SK-N-SH treated with all-trans-retinoic acid at 6 μM for 48 hours (cell line): ENCODE data around the gene TBX10.

Source experiments
- ATAC-seq: fragments of 200-7000 bp; cut with Tn5 transposase; 3 replicates; pipeline ENCODE4 v1.9.1; 2020; ENCODE audit warnings: mild to moderate bottlenecking, moderate library complexity
- ARNTL ChIP-seq: fragments of 450-650 bp; formaldehyde crosslinking; IDR thresholded peaks from 2 replicates; pipeline ENCODE4 v1.5.0; 2020; ENCODE audit warnings: low read depth, mild to moderate bottlenecking, moderate library complexity, borderline replicate concordance
- BACH2 ChIP-seq: fragments of 250-450 bp; sonication (Bioruptor Pico); IDR thresholded peaks from 2 replicates; pipeline ENCODE4 v1.9.0; 2021; ENCODE audit warnings: mild to moderate bottlenecking, borderline replicate concordance
- CSDC2 ChIP-seq: fragments of 250-450 bp; sonication (Bioruptor Pico); IDR thresholded peaks from 2 replicates; pipeline ENCODE4 v1.5.0; 2020; ENCODE audit warnings: mild to moderate bottlenecking, moderate library complexity
- ESRRG ChIP-seq: fragments of 250-450 bp; sonication (Bioruptor Pico); IDR thresholded peaks from 2 replicates; pipeline ENCODE4 v1.6.1; 2021; ENCODE audit warnings: mild to moderate bottlenecking
- GLIS3 ChIP-seq: fragments of 250-450 bp; sonication (Bioruptor Pico); IDR thresholded peaks from 2 replicates; pipeline ENCODE4 v1.5.0; 2020; ENCODE audit warnings: mild to moderate bottlenecking, moderate library complexity
- ISL1 ChIP-seq: fragments of 250-450 bp; sonication (Bioruptor Pico); IDR thresholded peaks from 2 replicates; pipeline ENCODE4 v2.1.2; 2022; ENCODE audit warnings: mild to moderate bottlenecking, moderate library complexity
- PPARA ChIP-seq: fragments of 250-450 bp; sonication (Bioruptor Pico); IDR thresholded peaks from 2 replicates; pipeline ENCODE4 v1.5.0; 2020; ENCODE audit warnings: mild to moderate bottlenecking, borderline replicate concordance
- SNAI2 ChIP-seq: fragments of 250-450 bp; sonication (Bioruptor Pico); IDR thresholded peaks from 2 replicates; pipeline ENCODE4 v1.5.0; 2020; ENCODE audit warnings: mild to moderate bottlenecking, moderate library complexity
- TOX ChIP-seq: fragments of 250-450 bp; sonication (Bioruptor Pico); IDR thresholded peaks from 2 replicates; pipeline ENCODE4 v1.8.0; 2021; ENCODE audit warnings: mild to moderate bottlenecking, moderate library complexity, borderline replicate concordance
- ZC3H10 ChIP-seq: fragments of 250-450 bp; sonication (Bioruptor Pico); IDR thresholded peaks from 2 replicates; pipeline ENCODE4 v1.5.1; 2021; ENCODE audit warnings: mild to moderate bottlenecking, moderate library complexity
- ZFP3 ChIP-seq: fragments of 250-450 bp; sonication (Bioruptor Pico); IDR thresholded peaks from 2 replicates; pipeline ENCODE4 v1.5.0; 2020; ENCODE audit warnings: mild to moderate bottlenecking, moderate library complexity
- ZFP30 ChIP-seq: fragments of 450-650 bp; formaldehyde crosslinking; IDR thresholded peaks from 2 replicates; pipeline ENCODE4 v1.5.0; 2022; ENCODE audit warnings: mild to moderate bottlenecking, moderate library complexity
- ZNF565 ChIP-seq: fragments of 450-650 bp; formaldehyde crosslinking; conservative IDR thresholded peaks from 2 replicates; pipeline ENCODE4 v1.5.0; 2020; ENCODE audit warnings: low read depth, mild to moderate bottlenecking, moderate library complexity
- ZNF70 ChIP-seq: fragments of 450-650 bp; formaldehyde crosslinking; IDR thresholded peaks from 2 replicates; pipeline ENCODE4 v1.5.0; 2020; ENCODE audit warnings: mild to moderate bottlenecking, moderate library complexity
- TF ChIP-seq, protein P1 (sequence below): fragments of 250-450 bp; sonication (Bioruptor Pico); IDR thresholded peaks from 2 replicates; pipeline ENCODE4 v1.8.0; 2020; ENCODE audit warnings: mild to moderate bottlenecking, moderate library complexity, borderline replicate concordance
- TF ChIP-seq, protein P2 (sequence below): fragments of 250-450 bp; sonication (Bioruptor Pico); IDR thresholded peaks from 2 replicates; pipeline ENCODE4 v1.5.1; 2020; ENCODE audit warnings: low read depth, mild to moderate bottlenecking, moderate library complexity
- TF ChIP-seq, protein P3 (sequence below): fragments of 250-450 bp; sonication (Bioruptor Pico); IDR thresholded peaks from 2 replicates; pipeline ENCODE4 v1.5.0; 2020; ENCODE audit warnings: mild to moderate bottlenecking, moderate library complexity
- TF ChIP-seq, protein P4 (sequence below): fragments of 250-450 bp; sonication (Bioruptor Pico); IDR thresholded peaks from 2 replicates; pipeline ENCODE4 v1.5.1; 2021; ENCODE audit warnings: mild to moderate bottlenecking, moderate library complexity
- TF ChIP-seq, protein P5 (sequence below): fragments of 250-450 bp; sonication (Bioruptor Pico); IDR thresholded peaks from 2 replicates; pipeline ENCODE4 v1.8.0; 2021; ENCODE audit warnings: low read depth, mild to moderate bottlenecking, moderate library complexity, borderline replicate concordance

Gene TBX10

DNA sequence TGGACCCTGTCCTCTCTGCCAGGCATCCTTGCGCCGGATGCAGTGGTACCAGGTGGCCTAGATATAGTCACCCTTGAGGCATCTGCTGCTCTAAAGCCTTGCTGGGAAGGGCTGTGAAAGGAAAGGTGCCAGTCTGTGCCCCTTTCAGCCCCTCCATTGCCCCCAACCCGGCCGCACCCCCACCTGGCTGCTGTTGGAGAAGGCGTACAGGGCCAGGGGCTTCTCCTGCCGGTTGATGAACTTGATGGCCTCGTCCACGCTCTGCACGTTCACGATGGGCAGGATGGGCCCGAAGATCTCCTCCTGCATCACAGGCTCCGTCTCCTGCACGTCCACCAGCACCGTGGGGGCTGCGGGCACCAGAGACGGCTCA lies 24.6 kb upstream of the TBX10 start:
- ATAC-seq: no peak
- no peak for TF ChIP-seq BACH2 (CRISPR knock-in tag)
- TF ChIP-seq TOX (CRISPR knock-in tag): no peak
- TF ChIP-seq ZNF565 (CRISPR knock-in tag): no peak
- TF ChIP-seq, protein P1, sequence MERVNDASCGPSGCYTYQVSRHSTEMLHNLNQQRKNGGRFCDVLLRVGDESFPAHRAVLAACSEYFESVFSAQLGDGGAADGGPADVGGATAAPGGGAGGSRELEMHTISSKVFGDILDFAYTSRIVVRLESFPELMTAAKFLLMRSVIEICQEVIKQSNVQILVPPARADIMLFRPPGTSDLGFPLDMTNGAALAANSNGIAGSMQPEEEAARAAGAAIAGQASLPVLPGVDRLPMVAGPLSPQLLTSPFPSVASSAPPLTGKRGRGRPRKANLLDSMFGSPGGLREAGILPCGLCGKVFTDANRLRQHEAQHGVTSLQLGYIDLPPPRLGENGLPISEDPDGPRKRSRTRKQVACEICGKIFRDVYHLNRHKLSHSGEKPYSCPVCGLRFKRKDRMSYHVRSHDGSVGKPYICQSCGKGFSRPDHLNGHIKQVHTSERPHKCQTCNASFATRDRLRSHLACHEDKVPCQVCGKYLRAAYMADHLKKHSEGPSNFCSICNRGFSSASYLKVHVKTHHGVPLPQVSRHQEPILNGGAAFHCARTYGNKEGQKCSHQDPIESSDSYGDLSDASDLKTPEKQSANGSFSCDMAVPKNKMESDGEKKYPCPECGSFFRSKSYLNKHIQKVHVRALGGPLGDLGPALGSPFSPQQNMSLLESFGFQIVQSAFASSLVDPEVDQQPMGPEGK (CRISPR knock-in tag): no peak
- no peak for TF ChIP-seq ZFP30 (CRISPR knock-in tag)
- TF ChIP-seq, protein P2, sequence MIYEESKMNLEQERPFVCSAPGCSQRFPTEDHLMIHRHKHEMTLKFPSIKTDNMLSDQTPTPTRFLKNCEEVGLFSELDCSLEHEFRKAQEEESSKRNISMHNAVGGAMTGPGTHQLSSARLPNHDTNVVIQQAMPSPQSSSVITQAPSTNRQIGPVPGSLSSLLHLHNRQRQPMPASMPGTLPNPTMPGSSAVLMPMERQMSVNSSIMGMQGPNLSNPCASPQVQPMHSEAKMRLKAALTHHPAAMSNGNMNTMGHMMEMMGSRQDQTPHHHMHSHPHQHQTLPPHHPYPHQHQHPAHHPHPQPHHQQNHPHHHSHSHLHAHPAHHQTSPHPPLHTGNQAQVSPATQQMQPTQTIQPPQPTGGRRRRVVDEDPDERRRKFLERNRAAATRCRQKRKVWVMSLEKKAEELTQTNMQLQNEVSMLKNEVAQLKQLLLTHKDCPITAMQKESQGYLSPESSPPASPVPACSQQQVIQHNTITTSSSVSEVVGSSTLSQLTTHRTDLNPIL (CRISPR knock-in tag): no peak
- no peak for TF ChIP-seq PPARA (CRISPR knock-in tag)
- TF ChIP-seq, protein P3, sequence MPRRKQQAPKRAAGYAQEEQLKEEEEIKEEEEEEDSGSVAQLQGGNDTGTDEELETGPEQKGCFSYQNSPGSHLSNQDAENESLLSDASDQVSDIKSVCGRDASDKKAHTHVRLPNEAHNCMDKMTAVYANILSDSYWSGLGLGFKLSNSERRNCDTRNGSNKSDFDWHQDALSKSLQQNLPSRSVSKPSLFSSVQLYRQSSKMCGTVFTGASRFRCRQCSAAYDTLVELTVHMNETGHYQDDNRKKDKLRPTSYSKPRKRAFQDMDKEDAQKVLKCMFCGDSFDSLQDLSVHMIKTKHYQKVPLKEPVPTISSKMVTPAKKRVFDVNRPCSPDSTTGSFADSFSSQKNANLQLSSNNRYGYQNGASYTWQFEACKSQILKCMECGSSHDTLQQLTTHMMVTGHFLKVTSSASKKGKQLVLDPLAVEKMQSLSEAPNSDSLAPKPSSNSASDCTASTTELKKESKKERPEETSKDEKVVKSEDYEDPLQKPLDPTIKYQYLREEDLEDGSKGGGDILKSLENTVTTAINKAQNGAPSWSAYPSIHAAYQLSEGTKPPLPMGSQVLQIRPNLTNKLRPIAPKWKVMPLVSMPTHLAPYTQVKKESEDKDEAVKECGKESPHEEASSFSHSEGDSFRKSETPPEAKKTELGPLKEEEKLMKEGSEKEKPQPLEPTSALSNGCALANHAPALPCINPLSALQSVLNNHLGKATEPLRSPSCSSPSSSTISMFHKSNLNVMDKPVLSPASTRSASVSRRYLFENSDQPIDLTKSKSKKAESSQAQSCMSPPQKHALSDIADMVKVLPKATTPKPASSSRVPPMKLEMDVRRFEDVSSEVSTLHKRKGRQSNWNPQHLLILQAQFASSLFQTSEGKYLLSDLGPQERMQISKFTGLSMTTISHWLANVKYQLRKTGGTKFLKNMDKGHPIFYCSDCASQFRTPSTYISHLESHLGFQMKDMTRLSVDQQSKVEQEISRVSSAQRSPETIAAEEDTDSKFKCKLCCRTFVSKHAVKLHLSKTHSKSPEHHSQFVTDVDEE: no peak
- no peak for TF ChIP-seq ARNTL (CRISPR knock-in tag)
- no peak for TF ChIP-seq ESRRG (CRISPR knock-in tag)
- TF ChIP-seq ZFP3 (CRISPR knock-in tag): no peak
- TF ChIP-seq, protein P4, sequence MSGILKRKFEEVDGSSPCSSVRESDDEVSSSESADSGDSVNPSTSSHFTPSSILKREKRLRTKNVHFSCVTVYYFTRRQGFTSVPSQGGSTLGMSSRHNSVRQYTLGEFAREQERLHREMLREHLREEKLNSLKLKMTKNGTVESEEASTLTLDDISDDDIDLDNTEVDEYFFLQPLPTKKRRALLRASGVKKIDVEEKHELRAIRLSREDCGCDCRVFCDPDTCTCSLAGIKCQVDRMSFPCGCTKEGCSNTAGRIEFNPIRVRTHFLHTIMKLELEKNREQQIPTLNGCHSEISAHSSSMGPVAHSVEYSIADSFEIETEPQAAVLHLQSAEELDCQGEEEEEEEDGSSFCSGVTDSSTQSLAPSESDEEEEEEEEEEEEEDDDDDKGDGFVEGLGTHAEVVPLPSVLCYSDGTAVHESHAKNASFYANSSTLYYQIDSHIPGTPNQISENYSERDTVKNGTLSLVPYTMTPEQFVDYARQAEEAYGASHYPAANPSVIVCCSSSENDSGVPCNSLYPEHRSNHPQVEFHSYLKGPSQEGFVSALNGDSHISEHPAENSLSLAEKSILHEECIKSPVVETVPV (CRISPR knock-in tag): no peak
- no peak for TF ChIP-seq ZNF70 (CRISPR knock-in tag)

DNA sequence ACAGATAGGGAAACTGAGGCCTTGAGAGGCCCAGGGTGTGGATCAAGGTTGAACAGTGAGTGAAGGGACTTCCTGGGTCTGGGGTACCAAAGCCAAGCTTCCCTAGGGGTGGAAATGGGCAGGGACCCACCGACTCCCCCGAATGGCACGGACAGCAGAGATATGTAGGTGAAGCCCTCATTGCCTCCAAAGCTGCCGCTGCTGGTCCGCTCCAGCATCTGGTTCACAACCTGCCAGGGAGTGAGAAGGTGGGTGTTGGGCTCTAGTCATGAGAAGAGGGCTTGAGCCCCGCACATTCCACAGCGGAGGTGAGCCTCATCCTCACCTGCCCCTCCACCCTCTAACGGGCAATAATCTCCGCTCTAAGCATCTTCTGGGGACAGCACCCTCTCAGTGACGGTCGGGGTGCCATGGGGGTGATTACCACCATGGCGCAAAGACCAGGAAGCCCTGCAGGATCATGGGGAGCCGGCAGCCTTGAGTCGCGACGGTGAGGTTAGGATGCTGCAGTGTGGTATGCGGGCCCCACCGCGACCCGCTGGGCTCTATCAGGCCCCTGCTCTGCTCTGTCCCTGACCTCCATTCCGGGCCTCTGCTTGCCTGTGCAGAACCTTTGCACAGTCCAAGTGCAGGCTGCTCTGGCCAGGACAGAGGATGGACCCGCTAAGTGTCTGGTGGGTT lies 24.1 kb upstream of the TBX10 start:
- ATAC-seq: no peak

More for the DNA sequence above, 24.1 kb upstream of the TBX10 start:
- TF ChIP-seq, protein P3: no peak
- TF ChIP-seq ISL1: no peak
- no peak for TF ChIP-seq ZNF70 (CRISPR knock-in tag)
- TF ChIP-seq, protein P1 (CRISPR knock-in tag): no peak
- no peak for TF ChIP-seq SNAI2 (CRISPR knock-in tag)
- no peak for TF ChIP-seq ZNF565 (CRISPR knock-in tag)
- no peak for TF ChIP-seq CSDC2 (CRISPR knock-in tag)
- TF ChIP-seq, protein P2 (CRISPR knock-in tag): no peak
- no peak for TF ChIP-seq GLIS3 (CRISPR knock-in tag)
- TF ChIP-seq, protein P5, sequence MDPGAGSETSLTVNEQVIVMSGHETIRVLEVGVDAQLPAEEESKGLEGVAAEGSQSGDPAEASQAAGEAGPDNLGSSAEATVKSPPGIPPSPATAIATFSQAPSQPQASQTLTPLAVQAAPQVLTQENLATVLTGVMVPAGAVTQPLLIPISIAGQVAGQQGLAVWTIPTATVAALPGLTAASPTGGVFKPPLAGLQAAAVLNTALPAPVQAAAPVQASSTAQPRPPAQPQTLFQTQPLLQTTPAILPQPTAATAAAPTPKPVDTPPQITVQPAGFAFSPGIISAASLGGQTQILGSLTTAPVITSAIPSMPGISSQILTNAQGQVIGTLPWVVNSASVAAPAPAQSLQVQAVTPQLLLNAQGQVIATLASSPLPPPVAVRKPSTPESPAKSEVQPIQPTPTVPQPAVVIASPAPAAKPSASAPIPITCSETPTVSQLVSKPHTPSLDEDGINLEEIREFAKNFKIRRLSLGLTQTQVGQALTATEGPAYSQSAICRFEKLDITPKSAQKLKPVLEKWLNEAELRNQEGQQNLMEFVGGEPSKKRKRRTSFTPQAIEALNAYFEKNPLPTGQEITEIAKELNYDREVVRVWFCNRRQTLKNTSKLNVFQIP (CRISPR knock-in tag): no peak
- TF ChIP-seq TOX (CRISPR knock-in tag): no peak
- TF ChIP-seq ZFP3 (CRISPR knock-in tag): no peak
- no peak for TF ChIP-seq ZFP30 (CRISPR knock-in tag)
- TF ChIP-seq ZC3H10 (CRISPR knock-in tag): no peak
- TF ChIP-seq, protein P4 (CRISPR knock-in tag): no peak
- TF ChIP-seq, all 23 proteins: peak for 0
